Astrocyte (in vitro differentiated cells and primary cell): ENCODE results near the gene ZCCHC18. TPM values are rescaled to one million over a fixed set of nuclear protein-coding genes. Genes with fewer than 3 reads are reported as not detected.

Source experiments
- DNase-seq: peaks from one replicate; pipeline ENCODE4 v3.0.0-alpha.2; 2010; ENCODE audit warnings: low read depth
- FAIRE-seq: peaks from 2 replicates; lab custom pipeline; 2011; peaks lifted over from hg19 to GRCh38; lab: Jason Lieb, UNC
- H2AFZ ChIP-seq: 2 replicates; pipeline ENCODE4 v1.6.0; 2012; ENCODE audit warnings: low read depth, low read length, inconsistent platforms
- H3K27ac ChIP-seq: 2 replicates; pipeline ENCODE4 v1.5.1; 2011; ENCODE audit warnings: low read depth, low read length, inconsistent platforms
- H3K27me3 ChIP-seq: 2 replicates; pipeline ENCODE4 v1.6.0; 2011; ENCODE audit warnings: low read length, inconsistent platforms; ENCODE audit not compliant: insufficient read depth
- H3K36me3 ChIP-seq: 2 replicates; pipeline ENCODE4 v1.5.1; 2011; ENCODE audit warnings: low read length, inconsistent platforms; ENCODE audit not compliant: insufficient read depth
- H3K4me1 ChIP-seq: 2 replicates; pipeline ENCODE4 v1.5.1; 2011; ENCODE audit warnings: low read length, inconsistent platforms; ENCODE audit not compliant: insufficient read depth
- H3K4me2 ChIP-seq: 2 replicates; pipeline ENCODE4 v1.6.0; 2012; ENCODE audit warnings: low read length, inconsistent platforms
- H3K4me3 ChIP-seq: 2 replicates; pipeline ENCODE4 v1.5.1; 2011; ENCODE audit warnings: low read depth, mild to moderate bottlenecking, low read length, inconsistent platforms; ENCODE audit not compliant: insufficient read depth
- H3K79me2 ChIP-seq: 2 replicates; pipeline ENCODE4 v1.6.0; 2012; ENCODE audit warnings: mild to moderate bottlenecking, low read length, inconsistent platforms; ENCODE audit not compliant: insufficient read depth
- H3K9ac ChIP-seq: 2 replicates; pipeline ENCODE4 v1.6.0; 2012; ENCODE audit warnings: mild to moderate bottlenecking, low read length, inconsistent platforms
- H3K9me3 ChIP-seq: 2 replicates; pipeline ENCODE4 v1.5.1; 2012; ENCODE audit warnings: low read depth, mild to moderate bottlenecking, low read length, inconsistent platforms; ENCODE audit not compliant: insufficient read depth
- H4K20me1 ChIP-seq: 2 replicates; pipeline ENCODE4 v1.6.0; 2012; ENCODE audit warnings: low read length, inconsistent platforms; ENCODE audit not compliant: insufficient read depth
- H3K27ac Mint-ChIP-seq: one replicate; pipeline ENCODE4 v1.8.0; 2021; ENCODE audit warnings: mild to moderate bottlenecking, mixed read lengths; ENCODE audit not compliant: unreplicated experiment
- H3K27me3 Mint-ChIP-seq: one replicate; pipeline ENCODE4 v1.8.0; 2021; ENCODE audit warnings: low read depth, mixed read lengths; ENCODE audit not compliant: unreplicated experiment
- H3K36me3 Mint-ChIP-seq: one replicate; pipeline ENCODE4 v1.8.0; 2021; ENCODE audit warnings: low read depth, mixed read lengths; ENCODE audit not compliant: unreplicated experiment
- H3K4me1 Mint-ChIP-seq: one replicate; pipeline ENCODE4 v1.8.0; 2021; ENCODE audit warnings: low read depth, mixed read lengths; ENCODE audit not compliant: unreplicated experiment
- H3K4me3 Mint-ChIP-seq: one replicate; pipeline ENCODE4 v1.8.0; 2021; ENCODE audit warnings: mild to moderate bottlenecking, moderate library complexity, mixed read lengths; ENCODE audit not compliant: unreplicated experiment
- H3K9me3 Mint-ChIP-seq: one replicate; pipeline ENCODE4 v1.8.0; 2021; ENCODE audit warnings: mild to moderate bottlenecking, mixed read lengths; ENCODE audit not compliant: unreplicated experiment
- CTCF ChIP-seq: IDR thresholded peaks from 2 replicates; pipeline ENCODE4 v1.5.1; 2011; ENCODE audit warnings: low read depth, mild to moderate bottlenecking, inconsistent platforms, low read length, moderate library complexity; ENCODE audit not compliant: insufficient read depth
- EZH2 ChIP-seq: IDR thresholded peaks from 2 replicates; pipeline ENCODE4 v1.6.1; 2012; ENCODE audit warnings: mild to moderate bottlenecking, low read length, inconsistent platforms; ENCODE audit not compliant: insufficient read depth
- total RNA-seq: library from RNA; stranded (reverse); gene quantifications from 2 replicates; pipeline ENCODE4 v1.2.1, GENCODE V29; 2021

ZCCHC18 gene
- total RNA-seq, 1 donor from 2014 or later = 0.98 TPM

- TF ChIP-seq EZH2 (no peak), CTCF (no peak)
- Histone ChIP-seq H3K79me2 (peaks cover 36% of the 10 kb centered on the region), H3K4me3 (peak within 1 kb of the TSS; percentile 96), H3K27me3 (no peaks in the 10 kb centered on the region), H3K4me2 (peak within 1 kb of the TSS; percentile 85), H3K36me3 (no peaks in the 10 kb centered on the region), H2AFZ (peak within 1 kb of the TSS; percentile 95), H3K9ac (peak within 1 kb of the TSS; percentile 97), H3K4me1 (no peaks in the 10 kb centered on the region), H3K9me3 (no peaks in the 10 kb centered on the region), H3K27ac (peak within 1 kb of the TSS; percentile 96), H4K20me1 (no peaks in the 10 kb centered on the region)
- H3K4me1 Mint-ChIP-seq = no peaks in the 10 kb centered on the region
- H3K27me3 Mint-ChIP-seq = no peaks in the 10 kb centered on the region
- no peaks in the 10 kb centered on the region for H3K9me3 Mint-ChIP-seq
- peak within 1 kb of the TSS; percentile 100 for H3K27ac Mint-ChIP-seq
- H3K36me3 Mint-ChIP-seq = no peaks in the 10 kb centered on the region
- H3K4me3 Mint-ChIP-seq = peak within 1 kb of the TSS; percentile 98
- DNase-seq (peak; percentile 68), FAIRE-seq (peak; percentile 60)
Measured at GRCh38 chrX:104156630-104157529, 44.6 kb downstream of the ZCCHC18 start, which contains the start of gene SLC25A53. TSS of gene SLC25A53 (minus strand) at chrX:104157009. CDS start at chrX:104105257, 51,752 bp downstream.

Other genes with a start within 250 kb of the ZCCHC18 start
- gene TMSB15B, start 149.9 kb upstream of the ZCCHC18 start, total RNA-seq = 6.3 and 8.0 TPM in 2 replicates
- not detected in 2 replicates for gene H2BW1, start 98.8 kb upstream of the ZCCHC18 start, total RNA-seq
- not detected in 2 replicates for gene H2BW2, start 72.6 kb upstream of the ZCCHC18 start, total RNA-seq
- gene TMSB15C, start 36.3 kb upstream of the ZCCHC18 start, total RNA-seq = 2.3 and 2.7 TPM in 2 replicates
- gene SLC25A53, start 44.5 kb downstream of the ZCCHC18 start, total RNA-seq = 5.0 and 5.3 TPM in 2 replicates
- 27.5 and 28.8 TPM in 2 replicates for gene FAM199X, start 53.9 kb downstream of the ZCCHC18 start, total RNA-seq
- 0.48 and 0.84 TPM in 2 replicates for gene ESX1, start 142.4 kb downstream of the ZCCHC18 start, total RNA-seq